ENCODE data around the gene AK1. TPM values are rescaled to one million over a fixed set of nuclear protein-coding genes. Genes with fewer than 3 reads are reported as not detected.

The AK1 gene
- total and polyA plus RNA-seq, 12 donors, result 51.9 to 242 (median 91.9) TPM

DNA sequence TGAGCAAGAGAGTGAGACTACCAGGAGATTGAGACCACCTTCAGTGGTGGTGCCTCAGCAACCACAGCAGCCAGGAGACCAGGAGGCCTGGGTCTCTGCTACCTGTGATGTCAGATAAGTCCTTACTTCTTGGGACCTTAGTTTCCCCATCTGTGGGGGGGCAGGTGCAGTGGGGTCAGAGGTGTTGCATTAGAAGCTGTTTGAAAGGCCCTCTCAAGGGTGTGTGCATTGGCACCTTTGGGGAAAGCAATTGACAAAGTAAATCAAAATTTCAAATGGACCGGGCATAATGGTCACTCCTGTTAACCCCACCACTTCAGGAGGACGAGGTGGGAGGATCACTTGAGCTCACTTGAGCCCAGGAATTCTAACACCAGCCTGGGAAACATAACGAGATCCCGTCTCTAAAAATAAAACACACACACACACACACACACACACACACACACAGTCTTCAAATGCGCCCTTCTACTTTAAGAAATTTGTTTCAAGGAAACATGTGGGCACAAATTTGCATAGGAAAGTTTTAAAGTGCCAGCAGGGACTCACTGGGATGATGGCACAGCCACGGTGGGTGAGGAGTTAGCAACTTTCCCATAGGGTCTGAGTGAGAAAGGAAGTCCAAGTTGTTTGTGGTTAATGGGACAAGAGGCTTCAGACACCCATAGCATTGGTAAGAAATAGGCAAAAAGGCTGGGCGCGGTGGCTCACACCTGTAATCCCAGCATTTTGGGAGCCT is 1.3 kb upstream of the AK1 start:
- Histone ChIP-seq H3K36me3 (replicated peaks in 1 of 2) (no peaks in the 10 kb centered on the region), H3K4me3 (no peak overlapping the region), H3K4me1 (replicated peaks in 1 of 2) (peaks cover 17 to 41% of the 10 kb centered on the region in 2 donors), H3K27me3 (no peaks in the 10 kb centered on the region), H3K9me3 (replicated peaks in 1 of 3) (no peaks in the 10 kb centered on the region), H3K27ac (peak overlapping the region in 1 of 5 donors; percentile 66)
- intact Hi-C loops (cut with DNase I), result no loop called here
- 65 to 77% (median 73%) methylated on average over 7 to 8 of the region's 8 CpGs for WGBS, 4 donors
- no peak for DNase-seq
- no peak for TF ChIP-seq POLR2A (IDR thresholded peaks at IDR 0.05)
- TF ChIP-seq, protein P1, sequence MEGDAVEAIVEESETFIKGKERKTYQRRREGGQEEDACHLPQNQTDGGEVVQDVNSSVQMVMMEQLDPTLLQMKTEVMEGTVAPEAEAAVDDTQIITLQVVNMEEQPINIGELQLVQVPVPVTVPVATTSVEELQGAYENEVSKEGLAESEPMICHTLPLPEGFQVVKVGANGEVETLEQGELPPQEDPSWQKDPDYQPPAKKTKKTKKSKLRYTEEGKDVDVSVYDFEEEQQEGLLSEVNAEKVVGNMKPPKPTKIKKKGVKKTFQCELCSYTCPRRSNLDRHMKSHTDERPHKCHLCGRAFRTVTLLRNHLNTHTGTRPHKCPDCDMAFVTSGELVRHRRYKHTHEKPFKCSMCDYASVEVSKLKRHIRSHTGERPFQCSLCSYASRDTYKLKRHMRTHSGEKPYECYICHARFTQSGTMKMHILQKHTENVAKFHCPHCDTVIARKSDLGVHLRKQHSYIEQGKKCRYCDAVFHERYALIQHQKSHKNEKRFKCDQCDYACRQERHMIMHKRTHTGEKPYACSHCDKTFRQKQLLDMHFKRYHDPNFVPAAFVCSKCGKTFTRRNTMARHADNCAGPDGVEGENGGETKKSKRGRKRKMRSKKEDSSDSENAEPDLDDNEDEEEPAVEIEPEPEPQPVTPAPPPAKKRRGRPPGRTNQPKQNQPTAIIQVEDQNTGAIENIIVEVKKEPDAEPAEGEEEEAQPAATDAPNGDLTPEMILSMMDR (IDR thresholded peaks at IDR 0.05), result no peak

DNA sequence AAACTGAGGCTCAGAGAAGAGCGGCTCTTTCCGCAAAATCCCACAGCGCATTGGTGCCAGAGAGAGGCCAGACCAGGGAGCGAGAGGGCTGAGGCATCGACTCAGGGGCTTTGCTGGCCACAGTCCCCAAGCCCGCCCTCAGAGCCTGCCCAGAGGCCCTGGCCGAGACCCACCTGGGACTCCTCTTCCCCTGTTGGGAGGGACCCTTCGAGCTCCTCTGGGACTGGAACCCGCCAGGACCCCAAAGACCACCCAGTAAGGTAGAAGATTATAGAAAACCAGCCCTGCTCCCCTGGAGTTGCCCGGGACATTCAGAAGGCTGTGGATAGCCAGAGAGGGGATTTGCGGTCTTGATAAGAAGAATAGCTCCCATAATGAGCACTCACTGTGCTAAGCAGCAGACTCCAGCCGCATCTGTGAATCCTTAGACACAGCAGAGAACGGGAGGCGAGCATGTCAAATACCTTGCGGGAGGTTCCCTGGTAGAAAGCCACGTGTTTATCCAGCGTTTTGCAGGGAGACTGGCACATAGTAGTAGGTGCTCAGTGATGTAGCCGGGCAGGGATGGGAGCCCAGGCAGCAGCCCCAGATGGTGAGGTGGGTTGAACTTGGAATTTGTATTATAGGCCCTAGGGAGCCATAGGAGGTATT is 651 bp upstream of the AK1 start:
- H3K4me1 ChIP-seq (replicated peaks in 1 of 2), result peaks cover 20 to 45% of the 10 kb centered on the region in 2 donors
- H3K9me3 ChIP-seq (replicated peaks in 1 of 3), result no peaks in the 10 kb centered on the region
- no peaks in the 10 kb centered on the region for H3K36me3 ChIP-seq (replicated peaks in 1 of 2)
- H3K27ac ChIP-seq, result peak overlapping the region in 3 of 5 donors; percentile 50 to 91 (median 66)
- intact Hi-C loops (cut with DNase I), result no loop called here
- TF ChIP-seq, protein P1 (IDR thresholded peaks at IDR 0.05), result no peak
- TF ChIP-seq POLR2A (IDR thresholded peaks at IDR 0.05), result no peak
- 41 to 49% (median 47%) methylated on average over 17 to 18 of the region's 18 CpGs for WGBS, 4 donors
- DNase-seq, result no peak
- no peaks in the 10 kb centered on the region for H3K27me3 ChIP-seq
- H3K4me3 ChIP-seq, result peak overlapping the region in 2 of 4 donors; percentile 47 to 97

DNA sequence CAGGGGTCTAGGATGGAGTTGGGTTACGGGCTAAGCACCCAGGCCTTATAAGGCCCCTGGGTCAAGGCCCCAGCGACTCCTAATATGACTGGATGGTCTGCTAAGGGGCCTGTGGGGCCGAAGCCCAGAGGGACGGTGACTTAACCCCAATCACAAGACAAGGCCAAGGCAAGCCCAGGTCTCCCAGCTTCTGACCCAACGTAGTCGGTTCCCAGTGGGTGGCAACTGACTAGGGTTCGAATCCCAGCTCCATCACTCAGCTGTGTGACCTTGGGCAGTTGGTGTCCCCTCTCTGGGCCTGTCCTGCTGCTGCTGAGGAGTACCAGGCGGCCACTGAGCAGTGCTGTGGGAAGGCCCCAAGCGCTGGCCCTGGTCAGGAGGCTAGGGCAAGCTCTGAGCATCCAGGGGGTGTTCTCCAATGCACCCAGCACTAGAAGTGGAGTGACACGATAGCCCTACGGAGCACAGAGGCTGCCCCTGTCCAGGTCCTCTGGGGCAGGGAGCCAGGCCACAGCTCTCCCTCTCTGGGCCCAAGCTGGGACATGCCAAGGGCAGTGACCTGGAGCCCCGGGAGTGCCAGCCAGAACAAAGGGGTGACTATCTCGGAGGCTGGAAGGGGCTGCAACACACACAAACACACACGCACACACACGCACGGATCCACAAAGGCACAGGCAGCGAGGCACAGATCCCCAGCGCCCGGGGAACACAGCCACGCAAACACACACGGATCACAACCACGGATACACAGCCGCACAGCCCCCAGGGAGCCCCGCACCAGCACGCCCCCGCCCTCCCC is 512 bp downstream of the AK1 start:
- 27 to 76% (median 46%) methylated on average over 4 to 26 of the region's 26 CpGs for WGBS, 4 donors
- TF ChIP-seq, protein P1 (IDR thresholded peaks at IDR 0.05), result no peak
- no peak for TF ChIP-seq POLR2A (IDR thresholded peaks at IDR 0.05)
- Histone ChIP-seq H3K27ac (peak overlapping the region in 3 of 5 donors; percentile 50 to 91 (median 66)), H3K4me1 (replicated peaks in 1 of 2) (peaks cover 20 to 45% of the 10 kb centered on the region in 2 donors), H3K27me3 (no peaks in the 10 kb centered on the region), H3K4me3 (peak overlapping the region in 2 of 4 donors; percentile 47 to 97), H3K9me3 (replicated peaks in 1 of 3) (no peaks in the 10 kb centered on the region), H3K36me3 (replicated peaks in 1 of 2) (peaks cover 0 to 9% of the 10 kb centered on the region in 2 donors)
- peak in 4 of 7 donors; percentile 50 to 64 (median 58) for DNase-seq
- intact Hi-C loops (cut with DNase I), result no loop called here

Measured in adrenal gland (tissue), 12 donors.